ENCODE results near the gene RPL38. TPM values are rescaled to one million over a fixed set of nuclear protein-coding genes. Genes with fewer than 3 reads are reported as not detected.
A peak's percentile ranks its signal among the peaks of the same experiment; 100 is the strongest.

RPL38 gene
- total RNA-seq, 2 donors from 2014 or later = 1,259 to 1,366 TPM

- H3K4me1 Mint-ChIP-seq = no peaks in the 10 kb centered on the region
- ATAC-seq (replicated peaks) = no peak
- no peak overlapping the region for H3K27ac Mint-ChIP-seq
- H3K27me3 Mint-ChIP-seq = no peaks in the 10 kb centered on the region
- H3K36me3 Mint-ChIP-seq (ENCODE audit: low read depth) = no peaks in the 10 kb centered on the region
- no peak overlapping the region for H3K4me3 Mint-ChIP-seq
- no peaks in the 10 kb centered on the region for H3K9me3 Mint-ChIP-seq
These were observed 47.6 kb downstream of the RPL38 start for GRCh38 chr17:74251051-74251450.

DNA sequence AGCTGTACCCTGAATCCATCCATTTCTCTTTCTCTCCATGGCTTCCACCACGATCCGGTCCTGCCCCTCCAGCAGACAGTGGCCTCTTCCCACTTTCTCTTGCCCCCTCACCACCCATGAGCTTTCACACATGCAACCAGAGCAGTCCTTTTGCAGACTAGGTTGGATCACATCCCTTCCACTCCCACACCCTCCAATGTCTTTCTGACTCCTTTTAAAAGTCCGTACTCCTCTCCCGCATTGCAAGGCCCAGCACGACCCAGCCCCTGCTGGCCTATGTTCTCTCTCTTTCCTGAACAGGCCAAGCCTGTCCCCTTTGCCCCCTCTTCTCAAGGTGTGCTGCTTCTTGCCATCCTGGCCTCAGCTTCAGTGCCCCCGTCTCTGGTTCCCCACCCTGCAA is 48.1 kb downstream of the RPL38 start:
- H3K9me3 Mint-ChIP-seq = no peaks in the 10 kb centered on the region
- H3K27me3 Mint-ChIP-seq = no peaks in the 10 kb centered on the region
- no peaks in the 10 kb centered on the region for H3K4me1 Mint-ChIP-seq
- H3K27ac Mint-ChIP-seq = no peak overlapping the region
- H3K4me3 Mint-ChIP-seq = no peak overlapping the region
- H3K36me3 Mint-ChIP-seq (ENCODE audit: low read depth) = no peaks in the 10 kb centered on the region
- no peak for ATAC-seq (replicated peaks)

DNA sequence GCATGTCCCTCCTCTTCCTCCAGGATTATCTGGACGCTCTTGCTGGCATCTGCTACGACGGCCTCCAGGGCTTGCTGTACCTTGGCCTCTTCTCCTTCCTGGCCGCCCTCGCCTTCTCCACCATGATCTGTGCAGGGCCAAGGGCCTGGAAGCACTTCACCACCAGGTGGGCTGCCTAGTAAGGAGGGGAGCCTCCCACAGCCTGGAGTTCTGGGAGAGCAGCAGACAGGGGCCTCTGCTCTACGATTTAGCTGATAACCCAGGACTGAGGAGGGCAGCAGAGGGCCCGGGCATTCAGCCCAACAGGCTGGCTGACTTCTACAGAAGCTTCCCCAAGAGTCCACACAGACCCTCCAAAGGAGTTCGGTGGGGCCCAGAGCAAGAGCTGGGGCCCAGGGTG is 48.7 kb downstream of the RPL38 start:
- H3K4me1 Mint-ChIP-seq = no peaks in the 10 kb centered on the region
- peak overlapping the region; percentile 18 for H3K27ac Mint-ChIP-seq
- ATAC-seq (replicated peaks) = no peak
- H3K36me3 Mint-ChIP-seq (ENCODE audit: low read depth) = no peaks in the 10 kb centered on the region
- H3K4me3 Mint-ChIP-seq = no peak overlapping the region
- no peaks in the 10 kb centered on the region for H3K27me3 Mint-ChIP-seq
- no peaks in the 10 kb centered on the region for H3K9me3 Mint-ChIP-seq

- ATAC-seq (replicated peaks) = no peak
- Mint-ChIP-seq H3K27ac (peak overlapping the region; percentile 18), H3K36me3 (ENCODE audit: low read depth) (no peaks in the 10 kb centered on the region), H3K4me1 (no peaks in the 10 kb centered on the region), H3K27me3 (no peaks in the 10 kb centered on the region), H3K4me3 (no peak overlapping the region), H3K9me3 (no peaks in the 10 kb centered on the region)
These were observed 49.6 kb downstream of the RPL38 start for GRCh38 chr17:74253036-74253435.

DNA sequence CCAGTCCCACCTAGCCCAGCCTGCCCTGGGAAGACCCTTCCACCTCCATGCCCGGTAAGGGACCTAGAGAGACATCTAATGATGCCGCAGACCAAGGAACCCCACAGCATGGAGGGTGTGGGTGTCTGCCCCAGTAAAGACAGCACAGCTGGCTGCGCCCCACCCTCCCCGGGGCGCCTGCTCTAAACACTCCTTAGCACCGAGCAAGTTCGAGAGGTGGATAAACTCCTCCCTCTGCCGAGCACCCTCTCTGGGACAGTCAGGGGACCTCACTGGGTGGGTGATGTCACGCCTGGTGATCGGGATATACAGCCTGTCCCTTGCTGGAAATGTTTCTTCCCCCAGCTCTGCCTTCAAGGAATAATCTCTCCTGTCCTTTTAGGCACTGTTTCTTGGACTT is 53.8 kb downstream of the RPL38 start:
- Mint-ChIP-seq H3K4me1 (no peaks in the 10 kb centered on the region), H3K9me3 (no peaks in the 10 kb centered on the region)
- ATAC-seq (replicated peaks) = no peak

GRCh38 chr17:74259667-74260524 is 56.4 kb downstream of the RPL38 start:
- Mint-ChIP-seq H3K36me3 (ENCODE audit: low read depth) (no peaks in the 10 kb centered on the region), H3K4me3 (no peak overlapping the region)

More for the DNA sequence above, 53.8 kb downstream of the RPL38 start:
- H3K27ac Mint-ChIP-seq = no peak overlapping the region
- H3K27me3 Mint-ChIP-seq = no peaks in the 10 kb centered on the region
- H3K36me3 Mint-ChIP-seq (ENCODE audit: low read depth) = no peaks in the 10 kb centered on the region
- H3K4me3 Mint-ChIP-seq = no peak overlapping the region

More at GRCh38 chr17:74259667-74260524, 56.4 kb downstream of the RPL38 start:
- H3K27me3 Mint-ChIP-seq = no peaks in the 10 kb centered on the region
- no peak for ATAC-seq (replicated peaks)
- no peaks in the 10 kb centered on the region for H3K4me1 Mint-ChIP-seq
- H3K9me3 Mint-ChIP-seq = no peaks in the 10 kb centered on the region
- no peak overlapping the region for H3K27ac Mint-ChIP-seq

Other genes starting within 250 kb of the RPL38 start
- gene TTYH2, start 9.9 kb downstream of the RPL38 start, total RNA-seq = 10 to 100 TPM in 1 of 2 donors, 1 to 10 TPM in 1; 2.6 to 13.9 TPM
- gene DNAI2, start 70.6 kb downstream of the RPL38 start, total RNA-seq = 1 to 10 TPM in 1 of 2 donors, under 1 TPM in 1; 0.19 to 1.6 TPM
- gene KIF19, start 122.5 kb downstream of the RPL38 start, total RNA-seq = under 1 TPM; 0.11 to 0.53 TPM
- not detected for gene BTBD17, start 158.2 kb downstream of the RPL38 start, total RNA-seq
- not detected for gene GPR142, start 163.8 kb downstream of the RPL38 start, total RNA-seq
- 1 to 10 TPM in 1 of 2 donors, not detected in 1; 5.0 TPM for gene GPRC5C, start 228.4 kb downstream of the RPL38 start, total RNA-seq